PC-3 (cell line): Measurements from ENCODE around the gene CKB.

Experiments used
- CTCF ChIP-seq: fragments of 300-600 bp; sonication (generic); conservative IDR thresholded peaks from 2 replicates; pipeline ENCODE4 v1.5.1; 2017; ENCODE audit warnings: antibody characterized with exemption, low read depth, mild to moderate bottlenecking, low read length
- EZH2 ChIP-seq: fragments of 300-600 bp; sonication (generic); IDR thresholded peaks from one replicate; pipeline ENCODE4 v1.6.1; 2017; ENCODE audit warnings: antibody characterized with exemption, mild to moderate bottlenecking, low read length; ENCODE audit not compliant: unreplicated experiment

GRCh38 chr14:103539056-103539825 is 16.6 kb upstream of the CKB start:
- TF ChIP-seq CTCF, result no peak; the same call in 1 of the 2 replicates
- TF ChIP-seq EZH2, result no peak
